Measurements from ENCODE around the gene LCN6. TPM values are rescaled to one million over a fixed set of nuclear protein-coding genes. Genes with fewer than 3 reads are reported as not detected.
"Not testable (repeated sequence)": the region's sequence is repeated elsewhere in the genome, so short reads cannot be mapped to it uniquely, and the experiment has no call there.

The LCN6 gene
- total RNA-seq, 2 experiments from 2014 or later: not detected

DNA sequence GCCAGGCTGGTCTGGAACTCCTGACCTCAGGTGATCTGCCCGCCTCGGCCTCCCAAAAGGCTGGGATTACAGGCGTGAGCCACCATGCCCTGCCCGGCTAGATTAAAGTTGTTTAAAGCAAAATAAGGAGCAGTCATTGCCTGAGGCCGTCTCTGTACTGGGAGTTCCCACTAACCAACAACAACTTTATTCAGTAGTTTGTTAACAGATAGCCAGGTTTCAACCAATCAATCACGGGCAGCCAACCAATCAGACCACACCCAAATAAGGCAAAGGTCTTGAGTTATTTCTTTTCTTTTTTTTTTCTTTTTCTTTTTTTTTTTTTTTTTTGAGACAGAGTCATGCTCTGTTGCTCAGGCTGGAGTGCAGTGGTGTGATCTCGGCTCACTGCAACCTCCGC is 43.6 kb downstream of the LCN6 start:
- not testable (repeated sequence) for H3K27me3 Mint-ChIP-seq (ENCODE audit: low read depth); H3K4me3 Mint-ChIP-seq; H3K27ac Mint-ChIP-seq; DNase-seq; H3K9me3 Mint-ChIP-seq; H3K36me3 Mint-ChIP-seq (ENCODE audit: low read depth)
- peaks cover 18% of the 10 kb centered on the region for H3K4me1 Mint-ChIP-seq (ENCODE audit: low read depth)
- intact Hi-C loops (cut with micrococcal nuclease): loop anchor here (5.0 kb wide), 1 partner anchor 63 kb away; no protein-coding TSS in a partner anchor
- CTCF ChIA-PET: interaction anchor here (1.1 kb wide), 1 partner anchor 11 kb away, joined by 3 read pairs; no protein-coding TSS in a partner anchor

DNA sequence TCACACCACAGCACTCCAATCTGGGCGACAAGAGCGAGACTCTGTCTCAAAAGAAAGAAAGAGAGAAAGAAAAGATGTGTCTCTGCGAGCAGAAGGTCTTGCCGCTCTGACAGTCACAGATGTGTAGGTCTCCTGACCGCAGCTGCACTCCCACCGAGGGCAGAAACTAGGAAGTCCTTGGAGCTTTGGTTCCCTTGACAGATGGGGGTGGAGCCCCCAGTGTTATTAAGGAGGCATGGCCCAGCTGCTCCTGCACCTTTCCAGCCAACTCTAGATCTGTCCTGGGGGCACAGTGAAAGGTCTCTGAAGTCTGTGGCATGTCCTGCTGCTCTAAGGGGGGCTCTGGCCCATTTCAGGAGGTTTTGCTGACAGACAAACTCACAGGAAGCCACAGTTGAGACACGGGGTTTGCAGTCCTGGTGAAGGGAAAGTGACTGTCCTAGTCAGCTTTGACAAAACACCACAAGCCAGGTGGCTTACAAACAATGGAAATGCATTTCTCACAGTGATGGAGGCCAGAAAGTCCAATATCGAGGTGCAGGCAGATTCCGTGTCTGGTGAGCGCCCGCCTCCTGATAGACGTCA is 45.0 kb downstream of the LCN6 start:
- intact Hi-C loops (cut with micrococcal nuclease): loop anchor here (5.0 kb wide), 1 partner anchor 64 kb away; no protein-coding TSS in a partner anchor
- H3K27ac Mint-ChIP-seq: no peak overlapping the region
- DNase-seq: no peak
- H3K36me3 Mint-ChIP-seq (ENCODE audit: low read depth): no peaks in the 10 kb centered on the region
- no peak overlapping the region for H3K4me3 Mint-ChIP-seq
- CTCF ChIA-PET: interaction anchor here (0.6 kb wide), 1 partner anchor 571 kb away, joined by 3 read pairs; no protein-coding TSS in a partner anchor
- peaks cover 9% of the 10 kb centered on the region for H3K27me3 Mint-ChIP-seq (ENCODE audit: low read depth)
- peaks cover 18% of the 10 kb centered on the region for H3K4me1 Mint-ChIP-seq (ENCODE audit: low read depth)
- H3K9me3 Mint-ChIP-seq: no peaks in the 10 kb centered on the region

DNA sequence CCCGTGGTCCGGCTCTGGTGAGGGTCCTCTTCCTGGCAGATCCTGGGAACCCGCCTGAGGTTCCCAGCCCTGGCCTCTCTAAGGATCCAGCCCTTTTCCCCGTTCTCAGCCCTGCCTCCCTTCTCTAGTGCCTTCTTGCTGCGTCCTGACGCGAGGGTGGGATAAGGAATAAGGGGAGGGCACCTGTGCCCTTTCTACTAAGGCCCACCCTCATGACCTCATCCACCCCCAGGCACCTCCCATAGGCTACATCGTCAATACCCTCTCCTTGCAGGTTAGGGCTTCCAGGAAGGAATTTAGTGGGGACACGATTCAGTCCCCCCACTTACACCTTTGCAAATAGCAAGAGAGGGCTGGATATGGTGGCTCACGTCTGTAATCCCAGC is 46.7 kb downstream of the LCN6 start:
- Mint-ChIP-seq H3K4me1 (ENCODE audit: low read depth) (peaks cover 18% of the 10 kb centered on the region), H3K36me3 (ENCODE audit: low read depth) (no peaks in the 10 kb centered on the region), H3K9me3 (no peaks in the 10 kb centered on the region), H3K27me3 (ENCODE audit: low read depth) (peaks cover 9% of the 10 kb centered on the region), H3K4me3 (peak overlapping the region; percentile 69), H3K27ac (peak overlapping the region; percentile 62)
- DNase-seq: no peak
- CTCF ChIA-PET: interaction anchor here (1.6 kb wide), 1 partner anchor 25 kb away, joined by 9 read pairs; no protein-coding TSS in a partner anchor
- intact Hi-C loops (cut with micrococcal nuclease): loop anchor here (1.0 to 5.0 kb wide), 5 partner anchors 27 to 218 kb away; partner anchors contain the start of gene SEC16A

DNA sequence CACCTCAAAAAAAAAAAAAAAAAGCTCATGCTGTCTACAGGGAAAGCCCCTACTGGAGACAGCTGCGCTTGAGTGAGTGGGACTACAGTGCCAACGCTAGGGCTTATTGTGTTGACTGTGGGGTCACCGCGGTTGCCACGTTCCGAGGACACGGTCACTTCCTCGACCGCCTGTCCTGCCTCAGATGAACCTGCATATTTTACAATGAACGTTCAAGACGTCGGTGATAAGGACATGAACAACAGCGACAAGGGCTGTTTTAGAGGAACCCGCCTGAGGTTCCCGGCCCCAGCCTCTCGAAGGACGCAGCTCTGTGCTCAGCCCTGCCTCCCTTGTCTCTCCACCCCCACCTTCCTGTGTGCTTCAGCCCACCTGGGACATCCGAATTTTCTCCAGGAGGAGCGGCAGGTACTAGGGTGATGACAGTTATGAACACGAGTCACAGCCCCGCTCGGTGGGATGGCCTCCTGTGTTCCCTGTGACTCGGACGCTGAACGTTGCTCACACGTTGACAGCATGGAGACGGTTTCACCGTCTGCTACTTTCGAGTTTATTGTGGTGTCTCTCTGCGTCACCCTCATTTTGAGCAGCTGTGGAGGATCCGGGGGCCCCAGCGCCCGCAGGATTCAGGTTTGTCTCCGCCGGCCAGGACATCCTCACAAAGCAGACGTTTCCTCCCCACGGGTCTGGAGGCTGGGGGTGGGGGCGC is 47.2 kb downstream of the LCN6 start:
- Mint-ChIP-seq H3K9me3 (no peaks in the 10 kb centered on the region), H3K36me3 (ENCODE audit: low read depth) (no peaks in the 10 kb centered on the region), H3K4me1 (ENCODE audit: low read depth) (peaks cover 18% of the 10 kb centered on the region), H3K27me3 (ENCODE audit: low read depth) (peaks cover 9% of the 10 kb centered on the region), H3K27ac (peak overlapping the region; percentile 62), H3K4me3 (peak overlapping the region; percentile 69)
- CTCF ChIA-PET: interaction anchor here (0.6 to 1.6 kb wide), 4 partner anchors 25 to 295 kb away, joined by 3 to 9 read pairs (median 4); no protein-coding TSS in a partner anchor
- intact Hi-C loops (cut with micrococcal nuclease): loop anchor here (1.0 to 5.0 kb wide), 5 partner anchors 27 to 218 kb away; partner anchors contain the start of gene SEC16A
- peak; percentile 93 for DNase-seq

DNA sequence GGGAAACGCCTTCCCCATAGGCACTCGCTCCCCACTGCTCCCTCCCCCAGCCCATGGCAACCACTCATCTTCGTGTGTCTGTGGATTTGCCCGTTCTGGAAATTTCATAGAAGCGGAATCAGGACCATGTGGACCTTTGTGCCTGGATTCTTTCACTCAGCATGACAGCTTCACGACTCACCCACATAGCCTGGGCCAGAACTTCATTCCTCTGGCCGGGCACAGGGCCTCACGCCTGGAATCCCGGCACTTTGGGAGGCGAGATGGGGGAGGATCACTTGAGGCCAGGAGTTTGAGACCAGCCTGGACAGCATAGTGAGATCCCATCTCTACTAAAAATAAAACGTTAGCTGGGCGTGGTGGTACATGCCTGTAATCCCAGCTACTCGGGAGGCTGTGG is 48.0 kb downstream of the LCN6 start:
- Mint-ChIP-seq H3K27ac (no peak overlapping the region), H3K36me3 (ENCODE audit: low read depth) (no peaks in the 10 kb centered on the region), H3K9me3 (no peaks in the 10 kb centered on the region), H3K4me3 (no peak overlapping the region), H3K27me3 (ENCODE audit: low read depth) (peaks cover 7% of the 10 kb centered on the region), H3K4me1 (ENCODE audit: low read depth) (peaks cover 18% of the 10 kb centered on the region)
- CTCF ChIA-PET: interaction anchor here (0.6 to 1.6 kb wide), 4 partner anchors 26 to 387 kb away, joined by 3 to 9 read pairs (median 4); no protein-coding TSS in a partner anchor
- no peak for DNase-seq
- intact Hi-C loops (cut with micrococcal nuclease): loop anchor here (5.0 kb wide), 1 partner anchor 67 kb away; no protein-coding TSS in a partner anchor

DNA sequence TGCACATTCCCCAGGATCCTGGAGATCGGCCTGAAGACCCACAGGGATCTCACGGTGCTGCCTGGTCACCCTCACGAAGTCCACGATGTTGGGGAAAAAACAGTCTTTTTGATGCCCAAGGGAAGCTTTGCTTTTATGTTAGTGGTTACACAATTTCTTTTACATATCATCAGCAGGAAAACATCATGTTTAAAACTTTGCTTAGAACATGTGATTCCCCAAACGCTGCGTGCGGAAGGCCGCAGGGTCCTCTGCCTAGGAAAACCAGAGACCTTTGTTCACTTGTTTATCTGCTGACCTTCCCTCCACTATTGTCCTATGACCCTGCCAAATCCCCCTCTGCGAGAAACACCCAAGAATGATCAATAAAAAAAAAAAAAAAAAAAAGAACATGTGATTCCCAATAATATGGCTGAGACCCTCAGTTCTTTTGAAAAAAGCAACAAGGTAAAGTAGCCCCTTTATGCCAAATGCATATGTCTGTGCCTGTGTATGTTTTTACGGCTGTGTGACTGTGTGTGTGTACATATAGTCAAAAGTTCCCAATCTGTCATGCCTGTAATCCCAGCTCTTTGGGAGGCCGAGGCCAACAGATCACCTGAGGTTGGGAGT is 49.6 kb downstream of the LCN6 start:
- H3K36me3 Mint-ChIP-seq (ENCODE audit: low read depth): no peaks in the 10 kb centered on the region
- peaks cover 7% of the 10 kb centered on the region for H3K27me3 Mint-ChIP-seq (ENCODE audit: low read depth)
- no peak overlapping the region for H3K27ac Mint-ChIP-seq
- CTCF ChIA-PET: interaction anchor here (0.9 kb wide), 1 partner anchor 211 kb away, joined by 3 read pairs; no protein-coding TSS in a partner anchor
- H3K9me3 Mint-ChIP-seq: no peaks in the 10 kb centered on the region
- H3K4me3 Mint-ChIP-seq: no peak overlapping the region
- peaks cover 18% of the 10 kb centered on the region for H3K4me1 Mint-ChIP-seq (ENCODE audit: low read depth)
- intact Hi-C loops (cut with micrococcal nuclease): no loop called here
- no peak for DNase-seq

DNA sequence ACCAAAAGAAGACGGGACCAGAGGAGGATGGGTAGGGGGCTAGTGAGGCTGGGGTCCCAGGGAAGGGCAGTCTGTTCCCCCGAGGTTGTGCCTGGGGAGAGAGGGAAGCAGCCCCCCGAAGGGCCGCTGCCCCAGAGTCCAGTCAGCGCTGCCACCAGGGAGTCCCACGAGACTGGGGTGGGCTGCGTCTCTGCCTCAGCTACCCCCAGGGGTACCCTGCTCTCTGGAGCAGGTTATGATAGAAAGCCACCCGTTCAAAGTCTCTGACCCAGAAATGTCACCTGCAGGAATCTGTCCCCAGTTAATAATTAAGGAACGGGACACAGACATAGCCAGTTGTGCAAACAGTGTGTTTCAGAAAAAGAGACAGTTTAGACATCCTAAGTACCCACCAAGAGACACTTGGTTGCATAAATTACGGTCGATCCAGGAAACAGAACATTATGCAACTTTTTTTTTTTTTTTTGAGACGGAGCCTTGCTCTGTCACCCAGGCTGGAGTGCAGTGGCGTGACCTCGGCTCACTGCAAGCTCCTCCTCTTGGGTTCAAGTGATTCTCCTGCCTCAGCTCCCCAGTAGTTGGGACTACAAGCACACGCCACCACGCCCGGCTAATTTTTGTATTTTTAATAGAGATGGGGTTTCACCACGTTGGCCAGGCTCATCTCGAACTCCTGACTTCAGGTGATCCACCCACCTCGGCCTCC is 50.4 kb downstream of the LCN6 start:
- CTCF ChIA-PET: no interaction called here
- H3K27me3 Mint-ChIP-seq (ENCODE audit: low read depth): peaks cover 9% of the 10 kb centered on the region
- H3K9me3 Mint-ChIP-seq: no peaks in the 10 kb centered on the region
- H3K4me1 Mint-ChIP-seq (ENCODE audit: low read depth): peaks cover 18% of the 10 kb centered on the region
- H3K4me3 Mint-ChIP-seq: no peak overlapping the region
- H3K27ac Mint-ChIP-seq: no peak overlapping the region
- H3K36me3 Mint-ChIP-seq (ENCODE audit: low read depth): no peaks in the 10 kb centered on the region
- DNase-seq: no peak
- intact Hi-C loops (cut with micrococcal nuclease): no loop called here

DNA sequence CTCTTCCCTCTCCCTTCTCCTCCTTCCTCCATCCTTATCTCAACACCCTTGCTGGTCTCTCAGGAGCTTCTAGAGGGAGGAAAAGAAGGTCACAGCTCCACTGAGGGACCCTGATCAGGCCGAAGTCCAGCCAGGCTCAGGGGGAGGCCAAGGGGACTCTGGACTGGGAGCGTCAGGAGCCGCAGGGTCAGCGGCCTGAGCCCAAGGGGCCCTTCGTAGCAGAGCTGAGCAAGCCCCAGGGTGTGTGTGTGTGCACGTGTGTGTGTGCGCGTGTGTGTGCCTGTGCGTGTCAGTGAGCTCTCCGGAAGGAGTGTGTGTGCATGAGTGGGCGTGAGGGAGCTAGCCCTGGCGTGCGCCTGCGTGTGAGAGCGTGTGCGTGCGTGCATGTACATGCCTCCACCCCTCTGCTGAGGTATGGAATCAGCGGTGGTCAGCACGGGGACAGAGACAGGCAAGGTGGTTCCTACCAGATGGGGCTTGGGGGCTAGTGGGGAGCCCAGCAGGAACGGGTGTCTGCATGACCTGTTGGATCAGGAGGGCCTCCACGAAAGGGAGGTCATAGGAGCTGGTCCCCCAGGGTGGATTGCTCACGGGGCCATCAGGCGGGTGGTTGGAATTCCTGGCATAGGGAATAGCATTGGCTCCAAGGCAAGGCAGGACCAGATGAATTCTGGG is 51.0 kb downstream of the LCN6 start:
- CTCF ChIA-PET: interaction anchor here (0.5 kb wide), 1 partner anchor 24 kb away, joined by 3 read pairs; no protein-coding TSS in a partner anchor
- Mint-ChIP-seq H3K27me3 (ENCODE audit: low read depth) (peaks cover 9% of the 10 kb centered on the region), H3K36me3 (ENCODE audit: low read depth) (no peaks in the 10 kb centered on the region), H3K27ac (no peak overlapping the region), H3K4me1 (ENCODE audit: low read depth) (peaks cover 18% of the 10 kb centered on the region), H3K4me3 (no peak overlapping the region), H3K9me3 (no peaks in the 10 kb centered on the region)
- intact Hi-C loops (cut with micrococcal nuclease): no loop called here
- DNase-seq: no peak

DNA sequence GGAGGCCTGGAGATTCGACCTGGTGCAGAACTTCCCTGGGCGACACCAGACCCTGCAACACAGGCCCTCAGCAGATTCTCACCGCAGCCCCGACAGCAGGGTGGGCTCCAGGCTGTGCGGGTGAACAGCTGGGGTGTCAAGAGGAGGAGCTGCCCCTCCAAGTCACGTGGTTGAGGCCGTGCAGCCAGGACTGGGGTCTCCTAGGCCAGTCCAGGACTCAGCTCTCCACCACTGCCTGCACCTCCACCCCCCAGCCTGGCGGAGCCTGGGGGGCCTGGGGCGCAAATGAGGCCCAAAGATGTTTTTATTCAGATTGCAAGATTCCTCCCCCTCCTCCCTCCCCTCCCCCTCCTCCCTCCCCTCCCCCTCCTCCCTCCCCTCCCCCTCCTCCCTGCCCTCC is 51.8 kb downstream of the LCN6 start:
- H3K4me3 Mint-ChIP-seq: no peak overlapping the region
- CTCF ChIA-PET: interaction anchor here (1.2 kb wide), 1 partner anchor 211 kb away, joined by 3 read pairs; no protein-coding TSS in a partner anchor
- peaks cover 9% of the 10 kb centered on the region for H3K27me3 Mint-ChIP-seq (ENCODE audit: low read depth)
- H3K36me3 Mint-ChIP-seq (ENCODE audit: low read depth): no peaks in the 10 kb centered on the region
- peaks cover 15% of the 10 kb centered on the region for H3K4me1 Mint-ChIP-seq (ENCODE audit: low read depth)
- H3K9me3 Mint-ChIP-seq: no peaks in the 10 kb centered on the region
- no peak overlapping the region for H3K27ac Mint-ChIP-seq
- intact Hi-C loops (cut with micrococcal nuclease): no loop called here
- no peak for DNase-seq

DNA sequence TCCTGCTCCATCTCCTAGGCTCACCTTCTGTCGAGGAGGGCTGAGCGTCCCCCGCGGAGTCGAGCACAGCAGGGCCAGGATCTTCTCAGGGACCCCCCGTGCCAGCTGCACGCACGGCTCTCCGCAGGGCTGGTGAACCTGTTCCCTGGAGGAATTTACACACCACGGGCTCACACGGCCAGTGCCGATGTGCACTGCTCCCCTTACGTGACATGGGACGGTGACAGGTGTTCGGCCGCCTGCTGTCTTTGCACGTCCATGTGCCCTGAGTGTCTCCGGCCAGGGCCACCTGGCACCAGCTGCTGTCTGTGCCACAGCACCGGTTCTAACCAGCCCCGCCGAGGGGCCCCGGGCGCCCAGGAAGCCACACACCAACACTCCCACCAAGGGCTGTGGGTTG is 52.4 kb downstream of the LCN6 start:
- Mint-ChIP-seq H3K27me3 (ENCODE audit: low read depth) (peaks cover 9% of the 10 kb centered on the region), H3K36me3 (ENCODE audit: low read depth) (no peaks in the 10 kb centered on the region), H3K4me1 (ENCODE audit: low read depth) (peaks cover 9% of the 10 kb centered on the region), H3K4me3 (no peak overlapping the region), H3K27ac (no peak overlapping the region), H3K9me3 (no peaks in the 10 kb centered on the region)
- no peak for DNase-seq
- intact Hi-C loops (cut with micrococcal nuclease): no loop called here
- CTCF ChIA-PET: interaction anchor here (1.2 kb wide), 1 partner anchor 211 kb away, joined by 3 read pairs; no protein-coding TSS in a partner anchor

DNA sequence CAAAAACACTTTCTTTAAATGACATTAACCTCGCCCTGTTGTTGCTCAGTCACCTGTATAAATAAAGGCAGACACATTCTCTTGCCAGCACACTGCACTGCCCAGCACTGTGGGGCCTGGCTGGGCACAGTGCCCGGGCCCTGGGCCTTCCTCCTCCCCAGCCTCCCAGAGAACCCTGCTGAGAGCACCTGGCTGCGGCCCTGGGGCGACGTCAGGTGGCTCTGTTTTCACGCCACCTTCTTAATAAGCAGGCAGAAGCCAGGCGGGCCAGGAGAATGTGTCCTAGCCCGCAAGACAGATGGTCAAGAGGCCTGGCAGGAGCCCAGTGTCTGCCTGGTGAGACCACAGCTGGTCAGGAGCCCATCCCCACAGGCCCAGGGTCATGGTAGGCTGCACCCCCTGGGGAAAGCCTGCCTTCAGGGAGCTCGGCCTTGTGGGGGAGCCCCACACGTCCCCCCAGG is 52.9 kb downstream of the LCN6 start:
- CTCF ChIA-PET: interaction anchor here (1.2 kb wide), 1 partner anchor 210 kb away, joined by 3 read pairs; no protein-coding TSS in a partner anchor
- H3K4me3 Mint-ChIP-seq: no peak overlapping the region
- intact Hi-C loops (cut with micrococcal nuclease): no loop called here

More for the DNA sequence above, 52.9 kb downstream of the LCN6 start:
- H3K27me3 Mint-ChIP-seq (ENCODE audit: low read depth): peaks cover 9% of the 10 kb centered on the region
- no peaks in the 10 kb centered on the region for H3K36me3 Mint-ChIP-seq (ENCODE audit: low read depth)
- no peaks in the 10 kb centered on the region for H3K9me3 Mint-ChIP-seq
- no peak for DNase-seq
- peaks cover 4% of the 10 kb centered on the region for H3K4me1 Mint-ChIP-seq (ENCODE audit: low read depth)
- no peak overlapping the region for H3K27ac Mint-ChIP-seq

All from activated naive CD4-positive, alpha-beta T cell treated with anti-CD3 and anti-CD28 coated beads for 36 hours (primary cell).